ENCODE measurements around the gene LPP.
"Not testable (repeated sequence)": the region's sequence is repeated elsewhere in the genome, so short reads cannot be mapped to it uniquely, and the experiment has no call there.

The LPP gene

GRCh38 chr3:188122571-188123169, 31.3 kb upstream of the LPP start:
- Histone ChIP-seq H3K4me3 (ENCODE audit: insufficient read depth, low read depth, low read length, poor library complexity, severe bottlenecking) (no peak overlapping the region), H3K27me3 (replicated peaks; ENCODE audit: control insufficient read depth, insufficient read depth, low read length, poor library complexity, severe bottlenecking) (no peaks in the 10 kb centered on the region), H3K27ac (ENCODE audit: insufficient read depth, low read length, poor library complexity, severe bottlenecking) (no peak overlapping the region), H3K4me1 (ENCODE audit: control insufficient read depth, insufficient read depth, low read length, poor library complexity, severe bottlenecking) (no peaks in the 10 kb centered on the region), H3K36me3 (ENCODE audit: control insufficient read depth, insufficient read depth, low read length) (no peaks in the 10 kb centered on the region), H3K9me3 (ENCODE audit: control insufficient read depth, low read length) (no peaks in the 10 kb centered on the region)
- no peak for DNase-seq

GRCh38 chr3:188123170-188123905, 30.6 kb upstream of the LPP start:
- Histone ChIP-seq H3K27me3 (replicated peaks; ENCODE audit: control insufficient read depth, insufficient read depth, low read length, poor library complexity, severe bottlenecking) (no peaks in the 10 kb centered on the region), H3K36me3 (ENCODE audit: control insufficient read depth, insufficient read depth, low read length) (no peaks in the 10 kb centered on the region), H3K4me3 (ENCODE audit: insufficient read depth, low read depth, low read length, poor library complexity, severe bottlenecking) (no peak overlapping the region), H3K27ac (ENCODE audit: insufficient read depth, low read length, poor library complexity, severe bottlenecking) (no peak overlapping the region), H3K9me3 (ENCODE audit: control insufficient read depth, low read length) (no peaks in the 10 kb centered on the region), H3K4me1 (ENCODE audit: control insufficient read depth, insufficient read depth, low read length, poor library complexity, severe bottlenecking) (no peaks in the 10 kb centered on the region)
- no peak for DNase-seq

- Histone ChIP-seq H3K4me3 (ENCODE audit: insufficient read depth, low read depth, low read length, poor library complexity, severe bottlenecking) (no peak overlapping the region), H3K36me3 (ENCODE audit: control insufficient read depth, insufficient read depth, low read length) (no peaks in the 10 kb centered on the region), H3K27ac (ENCODE audit: insufficient read depth, low read length, poor library complexity, severe bottlenecking) (no peak overlapping the region), H3K4me1 (ENCODE audit: control insufficient read depth, insufficient read depth, low read length, poor library complexity, severe bottlenecking) (no peaks in the 10 kb centered on the region), H3K27me3 (replicated peaks; ENCODE audit: control insufficient read depth, insufficient read depth, low read length, poor library complexity, severe bottlenecking) (no peaks in the 10 kb centered on the region), H3K9me3 (ENCODE audit: control insufficient read depth, low read length) (no peaks in the 10 kb centered on the region)
- DNase-seq, result no peak
Observed at GRCh38 chr3:188124184-188124583, 29.8 kb upstream of the LPP start.

- no peak overlapping the region for H3K4me3 ChIP-seq (ENCODE audit: insufficient read depth, low read depth, low read length, poor library complexity, severe bottlenecking)
- DNase-seq, result no peak
- H3K4me1 ChIP-seq (ENCODE audit: control insufficient read depth, insufficient read depth, low read length, poor library complexity, severe bottlenecking), result no peaks in the 10 kb centered on the region
- no peak overlapping the region for H3K27ac ChIP-seq (ENCODE audit: insufficient read depth, low read length, poor library complexity, severe bottlenecking)
- no peaks in the 10 kb centered on the region for H3K9me3 ChIP-seq (ENCODE audit: control insufficient read depth, low read length)
- no peaks in the 10 kb centered on the region for H3K36me3 ChIP-seq (ENCODE audit: control insufficient read depth, insufficient read depth, low read length)
- H3K27me3 ChIP-seq (replicated peaks; ENCODE audit: control insufficient read depth, insufficient read depth, low read length, poor library complexity, severe bottlenecking), result no peaks in the 10 kb centered on the region
Observed at GRCh38 chr3:188125076-188125475, 28.9 kb upstream of the LPP start.

GRCh38 chr3:188126276-188126675, 27.7 kb upstream of the LPP start:
- DNase-seq, result no peak
- Histone ChIP-seq H3K4me3 (ENCODE audit: insufficient read depth, low read depth, low read length, poor library complexity, severe bottlenecking) (no peak overlapping the region), H3K4me1 (ENCODE audit: control insufficient read depth, insufficient read depth, low read length, poor library complexity, severe bottlenecking) (no peaks in the 10 kb centered on the region), H3K27me3 (replicated peaks; ENCODE audit: control insufficient read depth, insufficient read depth, low read length, poor library complexity, severe bottlenecking) (no peaks in the 10 kb centered on the region), H3K27ac (ENCODE audit: insufficient read depth, low read length, poor library complexity, severe bottlenecking) (no peak overlapping the region), H3K36me3 (ENCODE audit: control insufficient read depth, insufficient read depth, low read length) (no peaks in the 10 kb centered on the region), H3K9me3 (ENCODE audit: control insufficient read depth, low read length) (no peaks in the 10 kb centered on the region)

GRCh38 chr3:188126934-188127333, 27.0 kb upstream of the LPP start:
- no peaks in the 10 kb centered on the region for H3K36me3 ChIP-seq (ENCODE audit: control insufficient read depth, insufficient read depth, low read length)
- no peaks in the 10 kb centered on the region for H3K27me3 ChIP-seq (replicated peaks; ENCODE audit: control insufficient read depth, insufficient read depth, low read length, poor library complexity, severe bottlenecking)
- H3K4me1 ChIP-seq (ENCODE audit: control insufficient read depth, insufficient read depth, low read length, poor library complexity, severe bottlenecking), result no peaks in the 10 kb centered on the region
- H3K4me3 ChIP-seq (ENCODE audit: insufficient read depth, low read depth, low read length, poor library complexity, severe bottlenecking), result no peak overlapping the region
- no peaks in the 10 kb centered on the region for H3K9me3 ChIP-seq (ENCODE audit: control insufficient read depth, low read length)
- H3K27ac ChIP-seq (ENCODE audit: insufficient read depth, low read length, poor library complexity, severe bottlenecking), result no peak overlapping the region
- DNase-seq, result no peak

GRCh38 chr3:188128905-188129304, 25.1 kb upstream of the LPP start:
- no peaks in the 10 kb centered on the region for H3K36me3 ChIP-seq (ENCODE audit: control insufficient read depth, insufficient read depth, low read length)
- H3K4me1 ChIP-seq (ENCODE audit: control insufficient read depth, insufficient read depth, low read length, poor library complexity, severe bottlenecking), result no peaks in the 10 kb centered on the region
- no peaks in the 10 kb centered on the region for H3K9me3 ChIP-seq (ENCODE audit: control insufficient read depth, low read length)
- no peak for DNase-seq
- H3K27me3 ChIP-seq (replicated peaks; ENCODE audit: control insufficient read depth, insufficient read depth, low read length, poor library complexity, severe bottlenecking), result no peaks in the 10 kb centered on the region
- H3K27ac ChIP-seq (ENCODE audit: insufficient read depth, low read length, poor library complexity, severe bottlenecking), result no peak overlapping the region
- no peak overlapping the region for H3K4me3 ChIP-seq (ENCODE audit: insufficient read depth, low read depth, low read length, poor library complexity, severe bottlenecking)

- not testable (repeated sequence) for DNase-seq
Observed at GRCh38 chr3:188131023-188131422, 22.9 kb upstream of the LPP start.

GRCh38 chr3:188133219-188133618, 20.7 kb upstream of the LPP start:
- Histone ChIP-seq H3K27me3 (replicated peaks; ENCODE audit: control insufficient read depth, insufficient read depth, low read length, poor library complexity, severe bottlenecking) (no peaks in the 10 kb centered on the region), H3K4me3 (ENCODE audit: insufficient read depth, low read depth, low read length, poor library complexity, severe bottlenecking) (no peak overlapping the region), H3K4me1 (ENCODE audit: control insufficient read depth, insufficient read depth, low read length, poor library complexity, severe bottlenecking) (no peaks in the 10 kb centered on the region), H3K27ac (ENCODE audit: insufficient read depth, low read length, poor library complexity, severe bottlenecking) (no peak overlapping the region), H3K36me3 (ENCODE audit: control insufficient read depth, insufficient read depth, low read length) (no peaks in the 10 kb centered on the region), H3K9me3 (ENCODE audit: control insufficient read depth, low read length) (no peaks in the 10 kb centered on the region)
- DNase-seq, result no peak

More at GRCh38 chr3:188131023-188131422, 22.9 kb upstream of the LPP start:
- not testable (repeated sequence) for H3K27me3 ChIP-seq (replicated peaks; ENCODE audit: control insufficient read depth, insufficient read depth, low read length, poor library complexity, severe bottlenecking); H3K27ac ChIP-seq (ENCODE audit: insufficient read depth, low read length, poor library complexity, severe bottlenecking); H3K9me3 ChIP-seq (ENCODE audit: control insufficient read depth, low read length); H3K36me3 ChIP-seq (ENCODE audit: control insufficient read depth, insufficient read depth, low read length); H3K4me1 ChIP-seq (ENCODE audit: control insufficient read depth, insufficient read depth, low read length, poor library complexity, severe bottlenecking); H3K4me3 ChIP-seq (ENCODE audit: insufficient read depth, low read depth, low read length, poor library complexity, severe bottlenecking)

- Histone ChIP-seq H3K27ac (ENCODE audit: insufficient read depth, low read length, poor library complexity, severe bottlenecking) (no peak overlapping the region), H3K36me3 (ENCODE audit: control insufficient read depth, insufficient read depth, low read length) (no peaks in the 10 kb centered on the region), H3K4me1 (ENCODE audit: control insufficient read depth, insufficient read depth, low read length, poor library complexity, severe bottlenecking) (no peaks in the 10 kb centered on the region), H3K27me3 (replicated peaks; ENCODE audit: control insufficient read depth, insufficient read depth, low read length, poor library complexity, severe bottlenecking) (no peaks in the 10 kb centered on the region), H3K4me3 (ENCODE audit: insufficient read depth, low read depth, low read length, poor library complexity, severe bottlenecking) (no peak overlapping the region), H3K9me3 (ENCODE audit: control insufficient read depth, low read length) (no peaks in the 10 kb centered on the region)
- no peak for DNase-seq
Observed at GRCh38 chr3:188133646-188134045, 20.3 kb upstream of the LPP start.
